Epithelial cell of prostate (primary cell): Measurements from ENCODE around the gene MYO1D.
A peak's percentile ranks its signal among the peaks of the same experiment; 100 is the strongest.
"Not testable (repeated sequence)": the region's sequence is repeated elsewhere in the genome, so short reads cannot be mapped to it uniquely, and the experiment has no call there.

Experiments used
- DNase-seq: peaks from one replicate; pipeline ENCODE4 v3.0.0-alpha.2; 2011; ENCODE audit warnings: low read depth, low spot score
- H3K27ac ChIP-seq: fragments of 450-650 bp; 2 replicates; pipeline ENCODE4 v1.5.1; 2017; ENCODE audit warnings: mild to moderate bottlenecking

MYO1D gene

GRCh38 chr17:32453370-32453769 lies 423.6 kb downstream of the MYO1D start:
- no peak overlapping the region for H3K27ac ChIP-seq
- DNase-seq, result no peak

GRCh38 chr17:32452281-32452680 lies 424.6 kb downstream of the MYO1D start:
- no peak for DNase-seq
- H3K27ac ChIP-seq, result no peak overlapping the region

GRCh38 chr17:32451879-32452278 lies 425.0 kb downstream of the MYO1D start:
- no peak overlapping the region for H3K27ac ChIP-seq
- no peak for DNase-seq

GRCh38 chr17:32450379-32450778 lies 426.5 kb downstream of the MYO1D start:
- H3K27ac ChIP-seq, DNase-seq: not testable (repeated sequence)

GRCh38 chr17:32449963-32450362 lies 427.0 kb downstream of the MYO1D start:
- no peak overlapping the region for H3K27ac ChIP-seq

GRCh38 chr17:32446949-32447348 lies 430.0 kb downstream of the MYO1D start:
- no peak overlapping the region for H3K27ac ChIP-seq
- DNase-seq, result no peak

More at GRCh38 chr17:32449963-32450362, 427.0 kb downstream of the MYO1D start:
- no peak for DNase-seq

- no peak overlapping the region for H3K27ac ChIP-seq
- DNase-seq, result no peak
These were observed 431.0 kb downstream of the MYO1D start for GRCh38 chr17:32445971-32446370.

- DNase-seq, result no peak
- peak overlapping the region; percentile 81 for H3K27ac ChIP-seq
These were observed 431.4 kb downstream of the MYO1D start for GRCh38 chr17:32445497-32445896.

GRCh38 chr17:32445074-32445415 lies 431.9 kb downstream of the MYO1D start:
- H3K27ac ChIP-seq, result peak overlapping the region; percentile 81
- peak; percentile 44 for DNase-seq

GRCh38 chr17:32444301-32445073 lies 432.4 kb downstream of the MYO1D start, which contains the start of gene PSMD11:
TSS of gene PSMD11 (plus strand) at chr17:32444510. CDS start at chr17:32444524, 14 bp downstream.
- DNase-seq, result peak; percentile 74
- H3K27ac ChIP-seq, result peak within 1 kb of the TSS; percentile 81

GRCh38 chr17:32443827-32444300 lies 433.1 kb downstream of the MYO1D start:
- H3K27ac ChIP-seq, result no peak overlapping the region
- DNase-seq, result no peak
